CD14-positive monocyte (primary cell): Measurements from ENCODE around the gene ZC3HAV1L. TPM values are rescaled to one million over a fixed set of nuclear protein-coding genes. Genes with fewer than 3 reads are reported as not detected.

Experiments
- DNase-seq, 3 donors: peaks; one replicate each; pipeline ENCODE4 v3.0.0-alpha.2; 2011 to 2022
- H2AFZ ChIP-seq: 2 replicates; pipeline ENCODE4 v1.6.0; 2012; ENCODE audit warnings: mild to moderate bottlenecking, low read depth, low read length, inconsistent platforms; ENCODE audit not compliant: insufficient read depth, poor library complexity, severe bottlenecking
- H3K27ac ChIP-seq, 2 donors: 1 replicate in 1 of 2; 2 replicates in 1 of 2; pipeline ENCODE4 v1.5.1; 2012 to 2013; ENCODE audit warnings: low read length in 2 of 2, control low read depth in 1 of 2, inconsistent platforms in 1 of 2, low read depth in 1 of 2, mild to moderate bottlenecking in 1 of 2
- H3K27me3 ChIP-seq, 2 donors: one replicate each; pipeline versions ENCODE4 v1.6.0 to v1.6.1; 2011 to 2013; ENCODE audit warnings: low read length in 2 of 2; ENCODE audit not compliant: control insufficient read depth in 2 of 2, insufficient read depth in 2 of 2
- H3K36me3 ChIP-seq, 2 donors: replicated peaks in 1 of 2; 1 replicate in 1 of 2; 2 replicates in 1 of 2; pipeline versions ENCODE4 v1.5.1 to v1.6.1; 2012 to 2013; ENCODE audit warnings: low read length in 2 of 2, control low read depth in 1 of 2, inconsistent platforms in 1 of 2, mild to moderate bottlenecking in 1 of 2; ENCODE audit not compliant: insufficient read depth in 2 of 2, control insufficient read depth in 1 of 2
- H3K4me1 ChIP-seq, 2 donors: 1 replicate in 1 of 2; 2 replicates in 1 of 2; pipeline versions ENCODE4 v1.5.1 to v1.6.1; 2012 to 2013; ENCODE audit warnings: low read length in 2 of 2, control low read depth in 1 of 2, inconsistent platforms in 1 of 2, mild to moderate bottlenecking in 1 of 2, moderate library complexity in 1 of 2; ENCODE audit not compliant: insufficient read depth in 2 of 2, control insufficient read depth in 1 of 2
- H3K4me2 ChIP-seq: replicated peaks from 2 replicates; pipeline ENCODE3; 2012; ENCODE audit warnings: low read length, moderate library complexity, mild to moderate bottlenecking; ENCODE audit not compliant: poor library complexity, severe bottlenecking; ENCODE audit errors: extremely low read depth
- H3K4me3 ChIP-seq, 3 experiments: fragments of 200-600 bp in 1 of 3; sonication (generic) in 1 of 3; replicated peaks in 1 of 3; 1 replicate in 2 of 3; 2 replicates in 1 of 3; pipeline ENCODE4 v1.5.1; 2011 to 2013; ENCODE audit warnings: low read length in 3 of 3, mild to moderate bottlenecking in 3 of 3, control low read depth in 2 of 3, low read depth in 2 of 3, inconsistent platforms in 1 of 3, moderate library complexity in 1 of 3
- H3K79me2 ChIP-seq: 2 replicates; pipeline ENCODE4 v1.6.0; 2012; ENCODE audit warnings: mild to moderate bottlenecking, control low read depth, inconsistent platforms, low read length, moderate library complexity; ENCODE audit not compliant: insufficient read depth
- H3K9ac ChIP-seq: 2 replicates; pipeline ENCODE4 v1.6.0; 2017; ENCODE audit warnings: low read length, mild to moderate bottlenecking; ENCODE audit not compliant: insufficient read depth, poor library complexity, severe bottlenecking
- H3K9me3 ChIP-seq, 2 donors: replicated peaks in 1 of 2; 1 replicate in 1 of 2; 2 replicates in 1 of 2; pipeline versions ENCODE4 v1.5.1 to v1.6.1; 2012 to 2013; ENCODE audit warnings: low read length in 2 of 2, control low read depth in 1 of 2; ENCODE audit not compliant: control insufficient read depth in 1 of 2, insufficient read depth in 1 of 2
- H4K20me1 ChIP-seq: 2 replicates; pipeline ENCODE4 v1.6.0; 2012; ENCODE audit warnings: mild to moderate bottlenecking, low read length, control low read depth, moderate library complexity; ENCODE audit not compliant: insufficient read depth
- H3K27ac Mint-ChIP-seq, 7 donors: one replicate each; pipeline ENCODE4 v1.8.0; 2020; ENCODE audit warnings: mild to moderate bottlenecking in 7 of 7, mixed read lengths in 7 of 7, moderate library complexity in 6 of 7, inconsistent platforms in 2 of 7
- H3K27me3 Mint-ChIP-seq, 3 donors: one replicate each; pipeline ENCODE4 v1.8.0; 2021 to 2022; ENCODE audit warnings: low read depth in 3 of 3, mild to moderate bottlenecking in 3 of 3, mixed read lengths in 3 of 3, moderate library complexity in 3 of 3, inconsistent platforms in 1 of 3
- H3K36me3 Mint-ChIP-seq, 2 donors: one replicate each; pipeline ENCODE4 v1.8.0; 2020; ENCODE audit warnings: mixed read lengths in 2 of 2, inconsistent platforms in 1 of 2, mild to moderate bottlenecking in 1 of 2
- H3K4me1 Mint-ChIP-seq: one replicate; pipeline ENCODE4 v1.8.0; 2020; ENCODE audit warnings: mild to moderate bottlenecking, mixed read lengths
- H3K4me3 Mint-ChIP-seq, 2 donors: one replicate each; pipeline ENCODE4 v1.8.0; 2020; ENCODE audit warnings: mild to moderate bottlenecking in 2 of 2, mixed read lengths in 2 of 2, moderate library complexity in 1 of 2
- H3K9me3 Mint-ChIP-seq, 7 donors: one replicate each; pipeline ENCODE4 v1.8.0; 2020 to 2022; ENCODE audit warnings: mixed read lengths in 7 of 7, mild to moderate bottlenecking in 6 of 7, moderate library complexity in 6 of 7, inconsistent platforms in 2 of 7
- CTCF ChIP-seq: fragments of 200-600 bp; IDR thresholded peaks from one replicate; pipeline ENCODE4 v1.8.0; 2022; ENCODE audit warnings: antibody characterized with exemption, mild to moderate bottlenecking
- WGBS: methylation state at CpG from one replicate; pipeline ENCODE4 v1.1.5; 2013; ENCODE audit warnings: missing lambda C conversion rate; ENCODE audit not compliant: insufficient coverage; 5-methylcytosine and 5-hydroxymethylcytosine counted together
- intact Hi-C, 2 donors: fragments of 100-400 bp; cut with micrococcal nuclease; formaldehyde crosslinking; loops; one replicate each; pipeline versions ENCODE4 v1.15.0 to v1.15.1; 2023
- polyA plus RNA-seq, 3 donors: library from polyadenylated mRNA; depleted of rRNA in 1 of 3; unstranded in 2 of 3; stranded (reverse) in 1 of 3; fragments of 300-500 nt in 2 of 3; fragments of >200 nt in 1 of 3; fragmentation: Illumina TruSeq in 2 of 3; gene quantifications; 1 replicate in 2 of 3; 2 replicates in 1 of 3; pipeline ENCODE4 v1.2.3, GENCODE V29; 2012 to 2021

The ZC3HAV1L gene
- polyA plus RNA-seq, 3 donors, result 0.10 TPM; not detected in 2

- H3K27ac Mint-ChIP-seq, result no peak overlapping the region
- Histone ChIP-seq H3K4me1 (no peaks in the 10 kb centered on the region), H3K4me2 (no peak overlapping the region), H3K9me3 (no peaks in the 10 kb centered on the region), H3K4me3 (no peak overlapping the region), H2AFZ (peak overlapping the region; percentile 6), H4K20me1 (no peaks in the 10 kb centered on the region), H3K36me3 (no peaks in the 10 kb centered on the region), H3K27ac (no peak overlapping the region), H3K27me3 (no peaks in the 10 kb centered on the region), H3K79me2 (no peaks in the 10 kb centered on the region), H3K9ac (no peak overlapping the region)
- H3K9me3 Mint-ChIP-seq, result peaks cover 0 to 3% (median 0%) of the 10 kb centered on the region in 7 donors
- H3K4me1 Mint-ChIP-seq, result no peaks in the 10 kb centered on the region
- no peak for DNase-seq
- H3K36me3 Mint-ChIP-seq, result peaks cover 0 to 2% of the 10 kb centered on the region in 2 donors
- intact Hi-C loops, result no loop called here
- no peak overlapping the region for H3K4me3 Mint-ChIP-seq
- TF ChIP-seq CTCF, result no peak
- WGBS, result 100% methylated on average over 1 of the region's 3 CpGs
- H3K27me3 Mint-ChIP-seq, result peaks cover 0 to 6% (median 2%) of the 10 kb centered on the region in 3 donors
Measured at GRCh38 chr7:139018910-139019309, 16.9 kb downstream of the ZC3HAV1L start.

- H3K4me2 ChIP-seq, result no peak overlapping the region
Measured at GRCh38 chr7:139016931-139017511, 18.8 kb downstream of the ZC3HAV1L start.

More at GRCh38 chr7:139016931-139017511, 18.8 kb downstream of the ZC3HAV1L start:
- Histone ChIP-seq H3K36me3 (no peaks in the 10 kb centered on the region), H3K4me3 (no peak overlapping the region), H4K20me1 (no peaks in the 10 kb centered on the region), H3K79me2 (no peaks in the 10 kb centered on the region), H3K27me3 (no peaks in the 10 kb centered on the region), H3K9me3 (no peaks in the 10 kb centered on the region), H3K9ac (no peak overlapping the region), H2AFZ (no peak overlapping the region), H3K27ac (no peak overlapping the region), H3K4me1 (no peaks in the 10 kb centered on the region)
- H3K27me3 Mint-ChIP-seq, result peaks cover 0 to 6% (median 2%) of the 10 kb centered on the region in 3 donors
- 29% methylated on average over 5 of the region's 7 CpGs for WGBS
- H3K4me1 Mint-ChIP-seq, result no peaks in the 10 kb centered on the region
- DNase-seq, result peak in 2 of 3 donors; percentile 28 to 30
- peaks cover 0 to 7% (median 0%) of the 10 kb centered on the region in 7 donors for H3K9me3 Mint-ChIP-seq
- no peaks in the 10 kb centered on the region for H3K36me3 Mint-ChIP-seq
- TF ChIP-seq CTCF, result peak; percentile 69
- H3K4me3 Mint-ChIP-seq, result no peak overlapping the region
- intact Hi-C loops, result no loop called here
- H3K27ac Mint-ChIP-seq, result peak overlapping the region in 1 of 7 donors; percentile 46
